Body of pancreas (tissue), 4 donors: ENCODE measurements around the gene TMEM242.

Experiments
- CTCF ChIP-seq, 7 experiments: fragments of 450-650 bp in 4 of 7; fragments of 200-600 bp in 3 of 7; sonication (generic) in 3 of 7; IDR thresholded peaks; one replicate each; pipeline ENCODE4 v1.5.1; 2016 to 2019; ENCODE audit warnings: antibody characterized with exemption in 7 of 7
- POLR2A ChIP-seq, 3 donors: fragments of 450-650 bp; IDR thresholded peaks; one replicate each; pipeline ENCODE4 v1.6.1; 2016; ENCODE audit warnings: antibody characterized with exemption in 3 of 3, mild to moderate bottlenecking in 2 of 3

GRCh38 chr6:157273756-157274470, 49.4 kb downstream of the TMEM242 start:
- no peak for TF ChIP-seq POLR2A (IDR thresholded peaks at IDR 0.05)
- no peak for TF ChIP-seq CTCF (IDR thresholded peaks at IDR 0.05)
